Mesodermal cell (in vitro differentiated cells): ENCODE results near the gene EFNA5.

Experiments used
- H3K27ac ChIP-seq: 2 replicates; pipeline ENCODE4 v1.7.0; 2013; ENCODE audit warnings: mild to moderate bottlenecking, low read depth, low read length, moderate library complexity; ENCODE audit not compliant: severe bottlenecking
- H3K36me3 ChIP-seq: 2 replicates; pipeline ENCODE4 v1.7.1; 2013; ENCODE audit warnings: mild to moderate bottlenecking, low read length, moderate library complexity; ENCODE audit not compliant: control insufficient read depth, insufficient read depth
- H3K4me1 ChIP-seq: one replicate; pipeline ENCODE4 v1.7.1; 2013; ENCODE audit warnings: mild to moderate bottlenecking, low read length; ENCODE audit not compliant: insufficient read depth, control insufficient read depth, poor library complexity, severe bottlenecking
- H3K4me3 ChIP-seq: 2 replicates; pipeline ENCODE4 v1.7.0; 2013; ENCODE audit warnings: low read length, control low read depth, mild to moderate bottlenecking; ENCODE audit not compliant: insufficient read depth, poor library complexity, severe bottlenecking; ENCODE audit errors: extremely low read depth
- H3K9me3 ChIP-seq: 2 replicates; pipeline ENCODE4 v1.7.1; 2013; ENCODE audit warnings: mild to moderate bottlenecking, low read length, moderate library complexity; ENCODE audit not compliant: control insufficient read depth

The EFNA5 gene

GRCh38 chr5:107329850-107330249, 340.9 kb downstream of the EFNA5 start:
- Histone ChIP-seq H3K36me3 (no peaks in the 10 kb centered on the region), H3K4me1 (no peaks in the 10 kb centered on the region), H3K4me3 (no peak overlapping the region), H3K27ac (no peak overlapping the region), H3K9me3 (no peaks in the 10 kb centered on the region)
